Ectodermal cell (in vitro differentiated cells): ENCODE measurements around the gene RPS2.

Source experiments
- H3K27ac ChIP-seq: 2 replicates; pipeline ENCODE4 v1.7.0; 2013; ENCODE audit warnings: mild to moderate bottlenecking, low read depth, low read length; ENCODE audit not compliant: insufficient read depth, poor library complexity, severe bottlenecking
- H3K27me3 ChIP-seq: 2 replicates; pipeline ENCODE4 v1.7.0; 2013; ENCODE audit warnings: mild to moderate bottlenecking, low read length; ENCODE audit not compliant: insufficient read depth, control insufficient read depth, poor library complexity, severe bottlenecking
- H3K36me3 ChIP-seq: one replicate; pipeline ENCODE4 v1.7.0; 2013; ENCODE audit warnings: low read length; ENCODE audit not compliant: control insufficient read depth, insufficient read depth
- H3K4me1 ChIP-seq: one replicate; pipeline ENCODE4 v1.7.0; 2013; ENCODE audit warnings: low read length; ENCODE audit not compliant: control insufficient read depth, insufficient read depth
- H3K4me3 ChIP-seq: 2 replicates; pipeline ENCODE4 v1.7.0; 2013; ENCODE audit warnings: low read depth, low read length, control low read depth; ENCODE audit not compliant: insufficient read depth
- H3K9me3 ChIP-seq: 2 replicates; pipeline ENCODE4 v1.7.0; 2013; ENCODE audit warnings: mild to moderate bottlenecking, low read length, moderate library complexity; ENCODE audit not compliant: control insufficient read depth
- WGBS, 2 experiments: methylation state at CpG; one replicate each; pipeline ENCODE4 v1.1.7; 2013; ENCODE audit warnings: missing lambda C conversion rate in 2 of 2; 5-methylcytosine and 5-hydroxymethylcytosine counted together

RPS2 gene

DNA sequence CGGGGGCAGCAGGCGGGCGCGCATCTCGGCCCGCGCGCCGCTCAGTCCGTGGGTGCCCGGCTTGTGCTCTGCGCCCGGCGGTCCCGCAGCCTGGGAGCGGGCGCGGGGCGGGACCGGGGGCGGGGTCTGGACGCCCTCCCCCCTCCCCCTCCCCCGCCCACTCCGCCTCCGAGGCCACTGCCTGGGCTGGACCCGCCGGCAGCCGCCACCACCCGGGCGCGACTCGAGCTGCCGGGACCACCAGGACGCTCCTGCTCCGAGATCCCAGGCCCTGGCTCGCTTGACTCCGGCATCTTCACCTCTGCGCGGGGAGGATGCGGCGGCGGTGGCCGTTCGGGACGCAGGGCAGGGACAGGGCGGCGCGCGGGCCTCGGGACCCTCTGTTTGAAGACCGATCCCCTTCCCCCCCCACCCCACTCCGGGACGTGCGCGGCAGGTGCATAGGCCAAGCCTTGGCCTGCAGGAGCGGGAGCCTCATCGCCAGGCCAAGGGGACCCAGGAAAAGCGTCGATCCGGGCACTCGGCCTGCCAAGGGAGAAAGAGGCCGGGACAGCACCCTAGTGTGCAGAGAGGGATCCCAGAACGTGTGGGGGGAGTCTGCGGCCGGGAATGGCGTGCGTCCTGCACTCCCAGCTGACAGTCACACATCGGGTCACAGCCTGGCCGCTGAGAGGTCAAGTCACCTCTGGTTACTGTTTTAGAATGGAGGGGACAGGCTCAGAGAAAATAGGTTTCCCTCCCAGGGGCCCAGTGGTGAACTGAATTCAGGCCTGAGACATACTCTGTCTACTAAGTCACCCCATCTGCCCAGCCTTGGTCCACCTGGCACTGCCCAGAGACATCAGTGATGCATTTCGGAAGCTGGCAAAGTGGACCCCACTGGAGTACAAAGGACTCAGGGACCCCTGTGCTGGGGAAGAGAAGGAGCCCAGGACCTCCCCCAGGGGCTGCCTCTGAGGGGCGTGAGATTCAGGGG is 46.0 kb downstream of the RPS2 start, which contains the start of gene HS3ST6:
Gene HS3ST6 (minus strand): TSS at position 65 of the 976 bp plus-strand sequence. CDS start 92 bp downstream, outside the sequence.
- 5% methylated on average over 68 to 71 of the region's 71 CpGs for WGBS, 2 experiments
- peaks cover 81% of the 10 kb centered on the region for H3K27me3 ChIP-seq
- no peak within 1 kb of the TSS for H3K27ac ChIP-seq
- H3K4me1 ChIP-seq = peaks cover 44% of the 10 kb centered on the region
- no peaks in the 10 kb centered on the region for H3K36me3 ChIP-seq
- no peaks in the 10 kb centered on the region for H3K9me3 ChIP-seq
- H3K4me3 ChIP-seq = peak within 1 kb of the TSS; percentile 11

DNA sequence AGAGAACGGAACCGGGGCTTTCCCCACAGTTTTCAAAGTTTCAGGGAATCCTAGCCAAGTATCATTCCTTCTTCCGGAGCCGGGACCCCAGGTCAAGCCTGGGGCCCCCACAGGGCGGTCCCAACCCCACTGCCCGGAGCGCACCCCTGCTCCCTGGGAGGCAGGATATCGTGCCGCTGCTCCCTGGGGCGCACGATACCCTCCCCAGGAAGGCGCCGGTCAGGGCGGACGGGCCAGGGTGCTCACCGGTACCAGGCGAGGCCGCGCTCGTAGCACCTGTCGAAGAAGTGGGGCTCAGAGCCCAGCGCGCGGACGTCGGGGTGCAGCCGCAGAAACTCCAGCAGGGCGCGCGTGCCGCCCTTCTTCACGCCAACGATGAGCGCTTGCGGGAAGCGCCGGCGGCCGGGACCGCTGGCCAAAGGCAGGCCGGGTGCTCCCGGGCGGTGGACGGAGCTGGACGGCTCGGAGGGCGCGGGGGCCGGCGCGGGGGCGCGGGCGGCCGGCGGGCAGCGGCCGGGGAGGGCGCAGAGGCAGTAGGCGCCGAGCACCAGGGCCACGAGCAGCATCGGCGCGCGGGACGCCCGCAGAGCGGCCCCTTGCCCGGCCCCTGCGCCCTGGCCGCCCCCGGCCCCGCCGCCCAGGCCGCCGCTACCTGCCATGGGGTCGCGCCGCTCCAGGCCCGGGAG is 46.8 kb downstream of the RPS2 start:
- H3K27ac ChIP-seq = no peak overlapping the region
- H3K27me3 ChIP-seq = peaks cover 72% of the 10 kb centered on the region
- 3% methylated on average over 81 of the region's 81 CpGs for WGBS, 2 experiments

DNA sequence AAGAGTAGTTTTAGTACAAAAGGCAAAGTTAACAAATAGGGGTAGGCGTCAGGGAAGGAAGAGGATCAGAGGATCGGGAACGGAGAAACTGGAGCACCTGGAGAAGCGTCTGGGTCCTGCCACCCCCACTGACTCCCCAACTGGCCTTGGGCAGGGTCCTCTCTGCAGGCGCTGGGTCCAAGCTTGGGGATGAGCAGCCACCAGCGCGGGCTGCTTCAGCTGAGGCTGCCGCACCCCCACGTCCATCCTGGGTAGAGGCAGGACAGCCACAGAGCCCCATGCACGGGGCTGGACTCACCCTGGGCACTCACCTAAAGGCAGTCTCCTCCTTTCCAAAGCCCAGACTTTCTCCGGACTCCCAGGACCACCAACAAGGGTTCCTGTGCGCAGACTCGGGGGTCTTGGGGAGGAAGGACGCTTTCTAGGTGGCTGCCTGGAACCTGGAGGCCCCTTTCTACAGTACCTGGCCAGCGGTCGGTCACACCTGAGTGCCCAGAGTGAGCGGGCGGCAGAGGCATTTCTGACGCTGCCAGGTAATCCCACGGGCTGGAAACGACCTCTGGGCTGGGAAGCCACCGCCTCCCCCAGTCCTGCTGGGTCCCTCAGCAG is 47.5 kb downstream of the RPS2 start:
- Histone ChIP-seq H3K9me3 (no peaks in the 10 kb centered on the region), H3K4me3 (no peak overlapping the region), H3K4me1 (peaks cover 43% of the 10 kb centered on the region), H3K27ac (no peak overlapping the region), H3K27me3 (peaks cover 66% of the 10 kb centered on the region), H3K36me3 (no peaks in the 10 kb centered on the region)
- WGBS, 2 experiments = 8% methylated on average over 22 of the region's 22 CpGs

More for the DNA sequence above, 46.8 kb downstream of the RPS2 start:
- Histone ChIP-seq H3K36me3 (no peaks in the 10 kb centered on the region), H3K4me3 (no peak overlapping the region), H3K9me3 (no peaks in the 10 kb centered on the region), H3K4me1 (peaks cover 43% of the 10 kb centered on the region)

DNA sequence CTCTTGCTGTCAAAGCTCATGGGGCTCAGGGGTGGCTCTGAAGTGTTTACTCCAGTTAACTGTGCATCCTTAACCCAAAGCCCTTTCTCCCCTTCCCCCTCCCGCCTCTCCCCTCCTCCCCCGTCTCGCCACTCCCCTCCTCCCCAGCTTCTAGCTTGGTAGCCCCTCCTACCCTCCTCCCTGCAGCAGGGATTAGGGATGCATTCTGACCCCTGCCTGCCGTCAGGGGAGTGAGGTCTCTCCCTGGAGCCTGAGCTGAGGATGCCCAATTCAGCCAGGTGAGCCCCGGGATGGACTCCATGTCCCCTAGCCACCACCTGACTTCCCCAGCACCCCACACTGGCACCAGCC is 48.0 kb downstream of the RPS2 start:
- H3K9me3 ChIP-seq = no peaks in the 10 kb centered on the region
- peaks cover 60% of the 10 kb centered on the region for H3K27me3 ChIP-seq
- no peak overlapping the region for H3K27ac ChIP-seq
- H3K4me1 ChIP-seq = peaks cover 43% of the 10 kb centered on the region
- H3K36me3 ChIP-seq = no peaks in the 10 kb centered on the region
- H3K4me3 ChIP-seq = no peak overlapping the region
- 4 to 6% methylated on average over 5 of the region's 5 CpGs for whole genome bisulfite sequencing, 2 experiments

DNA sequence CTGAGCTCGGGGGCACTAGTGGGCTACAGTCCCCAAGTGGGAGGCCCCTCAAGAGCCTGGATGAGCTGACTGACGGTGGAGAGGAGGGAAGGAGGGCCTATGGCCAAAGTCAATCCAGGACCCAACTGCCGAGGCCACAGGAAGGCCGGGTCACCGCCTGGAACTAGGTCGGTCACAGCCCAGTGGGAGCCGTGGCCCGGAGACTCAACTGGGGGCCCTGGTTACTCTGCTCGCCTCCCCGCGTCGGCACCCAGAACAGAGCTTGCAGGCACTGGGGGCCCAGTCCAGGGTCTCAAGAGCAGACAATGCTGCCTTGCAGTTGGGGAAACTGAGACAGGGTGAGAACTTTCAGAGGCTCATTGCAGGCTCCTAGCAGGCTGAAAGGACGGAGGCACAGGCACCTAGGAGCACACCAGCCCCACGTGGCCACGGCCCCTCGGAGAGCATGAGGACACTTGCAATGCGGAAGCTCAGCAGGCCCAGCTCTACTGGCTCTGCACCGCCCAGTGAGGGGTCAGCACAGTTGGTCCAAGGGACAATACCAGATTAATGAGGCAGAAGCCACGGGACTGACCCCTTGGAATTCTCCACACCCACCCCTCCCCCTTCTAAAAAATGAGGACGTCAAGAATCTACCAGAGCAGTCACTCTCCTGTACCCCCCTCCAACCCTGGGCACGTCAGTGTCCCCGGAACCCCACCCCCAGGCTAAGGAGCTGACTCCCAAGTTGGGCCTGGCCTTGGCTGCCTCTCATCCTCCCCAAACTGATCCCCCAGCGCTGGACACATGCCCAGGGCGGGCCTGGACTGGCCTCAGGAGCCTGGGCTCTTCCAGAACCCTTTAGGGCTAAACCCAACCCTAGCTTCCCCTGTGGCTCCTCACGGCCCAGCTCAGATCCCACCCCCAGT is 48.6 kb downstream of the RPS2 start:
- H3K27ac ChIP-seq = no peak overlapping the region
- 65 to 68% methylated on average over 25 of the region's 25 CpGs for WGBS, 2 experiments
- H3K9me3 ChIP-seq = no peaks in the 10 kb centered on the region
- H3K27me3 ChIP-seq = peaks cover 54% of the 10 kb centered on the region
- H3K36me3 ChIP-seq = no peaks in the 10 kb centered on the region
- no peak overlapping the region for H3K4me3 ChIP-seq
- H3K4me1 ChIP-seq = peaks cover 43% of the 10 kb centered on the region

DNA sequence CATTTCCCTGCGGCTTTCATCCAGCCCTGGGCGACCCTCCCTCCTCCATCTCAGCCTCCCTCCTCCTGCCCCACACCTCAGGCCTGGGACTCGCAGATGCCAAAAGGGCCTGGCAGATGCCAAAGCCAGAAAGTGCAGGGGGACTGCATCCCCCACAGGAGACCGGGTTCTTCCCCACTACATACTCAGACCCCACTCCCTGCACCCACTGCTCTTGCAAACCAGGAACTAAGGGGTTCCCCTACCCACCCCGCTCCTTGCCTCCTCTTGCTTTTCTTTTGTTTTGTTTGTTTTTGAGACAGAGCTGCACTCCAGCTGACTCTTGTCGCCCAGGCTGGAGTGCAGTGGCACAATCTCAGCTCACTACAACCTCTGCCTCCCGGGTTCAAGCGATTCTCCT is 49.6 kb downstream of the RPS2 start:
- Histone ChIP-seq H3K4me3 (no peak overlapping the region), H3K27me3 (peaks cover 44% of the 10 kb centered on the region), H3K36me3 (no peaks in the 10 kb centered on the region), H3K27ac (no peak overlapping the region), H3K9me3 (no peaks in the 10 kb centered on the region), H3K4me1 (peaks cover 37% of the 10 kb centered on the region)
- WGBS, 2 experiments = 62 to 64% methylated on average over 8 of the region's 8 CpGs

DNA sequence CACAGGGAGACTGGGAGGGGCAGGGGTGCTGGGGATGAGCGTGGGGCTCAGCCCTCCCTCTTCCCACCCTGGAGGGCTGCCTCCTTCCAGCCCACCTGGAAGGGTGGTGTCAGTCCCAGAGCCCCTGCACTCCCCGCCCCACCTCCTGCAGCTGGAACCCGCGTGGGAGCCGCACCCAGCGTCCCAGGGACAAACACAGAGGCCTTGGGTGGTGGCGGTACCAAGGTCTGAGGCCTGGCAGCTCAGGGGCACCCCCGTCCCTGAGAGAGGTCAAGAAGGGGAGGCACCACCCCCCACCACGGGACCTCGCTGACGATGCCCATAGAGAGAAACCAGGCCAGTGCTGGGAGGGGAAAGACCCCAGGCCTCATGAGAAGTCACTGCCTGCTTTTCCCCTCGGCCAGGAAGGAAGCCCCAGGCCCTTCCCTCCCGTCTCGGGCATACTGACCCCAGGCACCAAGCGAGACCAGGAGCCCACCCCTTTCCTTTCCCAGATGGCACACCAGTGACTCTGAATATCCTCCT is 50.5 kb downstream of the RPS2 start:
- Histone ChIP-seq H3K36me3 (no peaks in the 10 kb centered on the region), H3K27me3 (peaks cover 36% of the 10 kb centered on the region), H3K4me1 (peaks cover 40% of the 10 kb centered on the region), H3K4me3 (no peak overlapping the region), H3K27ac (no peak overlapping the region), H3K9me3 (no peaks in the 10 kb centered on the region)
- 60 to 67% methylated on average over 15 of the region's 15 CpGs for WGBS, 2 experiments

DNA sequence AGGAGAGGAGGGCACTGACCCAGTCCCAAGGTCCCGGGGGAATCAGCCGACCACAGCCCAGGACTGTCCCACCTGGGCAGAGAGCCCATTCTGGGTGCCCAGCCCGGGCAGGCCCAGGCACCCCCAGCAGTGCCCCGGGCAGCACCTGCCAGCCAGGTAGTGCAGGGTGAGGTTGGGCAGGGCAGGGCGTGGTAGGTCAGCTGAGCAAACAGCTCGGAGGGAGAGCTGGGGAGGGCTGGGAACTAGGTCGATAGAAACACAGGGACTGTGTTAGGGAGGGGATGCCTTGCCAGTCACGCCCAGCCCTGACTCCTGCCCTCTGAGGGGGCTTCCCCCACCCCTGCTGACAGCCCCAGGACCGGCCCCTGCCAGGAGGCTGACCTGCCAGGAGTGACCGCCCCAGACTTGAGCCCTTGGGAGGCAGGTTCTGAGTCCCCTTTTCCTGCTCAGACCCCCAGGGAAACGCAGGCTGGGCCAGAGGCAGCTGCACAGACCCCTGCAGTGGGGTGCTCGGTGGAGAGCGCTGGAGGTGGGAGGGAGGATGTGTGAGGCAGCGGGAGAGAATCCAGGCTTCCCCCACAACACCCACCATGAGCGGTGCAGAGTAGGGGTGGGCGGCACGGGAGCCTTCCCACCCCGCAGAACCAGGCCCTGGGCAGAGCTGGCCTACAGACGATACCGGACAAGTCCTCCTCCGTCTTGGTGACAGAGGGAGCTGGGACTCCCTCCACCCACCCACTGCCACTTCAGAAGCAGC is 51.1 kb downstream of the RPS2 start:
- WGBS, 2 experiments = 73 to 77% methylated on average over 17 to 21 of the region's 21 CpGs
- H3K4me1 ChIP-seq = peaks cover 40% of the 10 kb centered on the region
- H3K27me3 ChIP-seq = peaks cover 29% of the 10 kb centered on the region
- H3K36me3 ChIP-seq = no peaks in the 10 kb centered on the region
- no peaks in the 10 kb centered on the region for H3K9me3 ChIP-seq
- H3K27ac ChIP-seq = no peak overlapping the region
- no peak overlapping the region for H3K4me3 ChIP-seq

DNA sequence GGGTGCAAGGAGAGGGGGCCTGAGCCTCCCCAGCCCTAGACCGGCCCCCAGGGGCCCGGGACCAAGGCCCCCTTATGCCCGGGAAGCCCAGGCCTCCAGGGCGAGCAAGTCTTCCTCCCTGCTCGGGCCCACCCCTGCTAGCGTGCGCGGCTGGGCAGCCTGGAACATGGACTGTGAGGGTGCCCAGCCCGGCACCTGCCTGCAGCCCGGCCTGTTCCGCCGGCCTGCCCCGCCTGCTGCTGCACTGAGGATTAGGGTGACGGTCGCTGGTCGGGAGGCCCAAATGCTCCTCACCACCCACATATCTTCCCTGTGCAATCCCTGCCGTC is 52.4 kb downstream of the RPS2 start:
- H3K9me3 ChIP-seq = no peaks in the 10 kb centered on the region
- no peaks in the 10 kb centered on the region for H3K36me3 ChIP-seq
- no peak overlapping the region for H3K27ac ChIP-seq
- peaks cover 18% of the 10 kb centered on the region for H3K27me3 ChIP-seq
- H3K4me3 ChIP-seq = no peak overlapping the region
- WGBS, 2 experiments = 91 to 95% methylated on average over 17 of the region's 17 CpGs
- peaks cover 41% of the 10 kb centered on the region for H3K4me1 ChIP-seq
